Measurements from ENCODE around the gene SCTR. TPM values are rescaled to one million over a fixed set of nuclear protein-coding genes. Genes with fewer than 3 reads are reported as not detected.

SCTR gene
- total and polyA plus RNA-seq, 2 of the 13 experiments (the other 11 are each of a cell fraction or from before 2014, with no cell fraction given), result not detected

DNA sequence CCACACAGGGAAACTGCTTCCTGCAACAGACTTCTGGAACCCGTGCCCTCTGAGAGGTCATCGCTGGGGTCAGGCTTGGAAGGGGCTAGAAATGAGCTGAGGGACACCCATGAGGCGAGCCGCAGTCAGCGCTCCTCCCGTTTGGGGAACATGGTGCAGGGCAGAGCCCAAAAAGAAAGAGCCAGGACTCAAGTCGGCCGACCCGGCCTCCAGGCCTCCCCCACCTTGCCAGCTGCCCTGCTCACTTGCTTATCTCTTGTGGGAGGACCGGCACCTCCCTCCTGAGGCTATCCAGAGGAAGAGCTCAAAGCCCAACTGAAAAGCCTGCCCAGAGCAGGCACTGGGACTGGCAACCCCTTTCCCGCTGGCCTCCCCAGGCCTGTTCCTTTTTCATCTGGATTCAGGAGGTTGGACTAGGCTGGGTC lies 43.6 kb downstream of the SCTR start (continued):
- TF ChIP-seq ZNF263 (CRISPR knock-in tag; IDR thresholded peaks at IDR 0.05) (peak; percentile 68), GMEB1 (CRISPR knock-in tag; IDR thresholded peaks at IDR 0.05; ENCODE audit: borderline replicate concordance) (no peak), MXD1 (CRISPR knock-in tag; IDR thresholded peaks at IDR 0.05) (no peak), IKZF1 (IDR thresholded peaks at IDR 0.05) (no peak), ZNF446 (CRISPR knock-in tag; IDR thresholded peaks at IDR 0.05) (no peak), TCF7 (IDR thresholded peaks at IDR 0.05; ENCODE audit: low read depth) (no peak), ZBTB7B (CRISPR knock-in tag; IDR thresholded peaks at IDR 0.05) (no peak), TRAFD1 (CRISPR knock-in tag; IDR thresholded peaks at IDR 0.05; ENCODE audit: borderline replicate concordance) (no peak), ZNF879 (CRISPR knock-in tag; IDR thresholded peaks at IDR 0.05) (no peak), GRHL1 (CRISPR knock-in tag; conservative IDR thresholded peaks at IDR 0.05) (no peak), PITX1 (CRISPR knock-in tag; IDR thresholded peaks at IDR 0.05) (no peak), MAFF (IDR thresholded peaks at IDR 0.05; ENCODE audit: low read depth, low read length) (no peak), AGO1 (IDR thresholded peaks at IDR 0.05; ENCODE audit: low read depth, low read length, poor library complexity, severe bottlenecking) (no peak), NFIB (CRISPR knock-in tag; IDR thresholded peaks at IDR 0.05; ENCODE audit: borderline replicate concordance) (no peak), RCOR2 (CRISPR knock-in tag; IDR thresholded peaks at IDR 0.05) (no peak), DR1 (CRISPR knock-in tag; IDR thresholded peaks at IDR 0.05) (no peak), ZNF619 (CRISPR knock-in tag; IDR thresholded peaks at IDR 0.05) (no peak), ISX (CRISPR knock-in tag; conservative IDR thresholded peaks at IDR 0.05) (no peak), SMAD3 (CRISPR knock-in tag; IDR thresholded peaks at IDR 0.05) (no peak), ZNF615 (CRISPR knock-in tag; IDR thresholded peaks at IDR 0.05; ENCODE audit: borderline replicate concordance) (no peak)
- TF ChIP-seq, protein P1, sequence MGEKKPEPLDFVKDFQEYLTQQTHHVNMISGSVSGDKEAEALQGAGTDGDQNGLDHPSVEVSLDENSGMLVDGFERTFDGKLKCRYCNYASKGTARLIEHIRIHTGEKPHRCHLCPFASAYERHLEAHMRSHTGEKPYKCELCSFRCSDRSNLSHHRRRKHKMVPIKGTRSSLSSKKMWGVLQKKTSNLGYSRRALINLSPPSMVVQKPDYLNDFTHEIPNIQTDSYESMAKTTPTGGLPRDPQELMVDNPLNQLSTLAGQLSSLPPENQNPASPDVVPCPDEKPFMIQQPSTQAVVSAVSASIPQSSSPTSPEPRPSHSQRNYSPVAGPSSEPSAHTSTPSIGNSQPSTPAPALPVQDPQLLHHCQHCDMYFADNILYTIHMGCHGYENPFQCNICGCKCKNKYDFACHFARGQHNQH (CRISPR knock-in tag; IDR thresholded peaks at IDR 0.05), result no peak
- TF ChIP-seq, protein P2, sequence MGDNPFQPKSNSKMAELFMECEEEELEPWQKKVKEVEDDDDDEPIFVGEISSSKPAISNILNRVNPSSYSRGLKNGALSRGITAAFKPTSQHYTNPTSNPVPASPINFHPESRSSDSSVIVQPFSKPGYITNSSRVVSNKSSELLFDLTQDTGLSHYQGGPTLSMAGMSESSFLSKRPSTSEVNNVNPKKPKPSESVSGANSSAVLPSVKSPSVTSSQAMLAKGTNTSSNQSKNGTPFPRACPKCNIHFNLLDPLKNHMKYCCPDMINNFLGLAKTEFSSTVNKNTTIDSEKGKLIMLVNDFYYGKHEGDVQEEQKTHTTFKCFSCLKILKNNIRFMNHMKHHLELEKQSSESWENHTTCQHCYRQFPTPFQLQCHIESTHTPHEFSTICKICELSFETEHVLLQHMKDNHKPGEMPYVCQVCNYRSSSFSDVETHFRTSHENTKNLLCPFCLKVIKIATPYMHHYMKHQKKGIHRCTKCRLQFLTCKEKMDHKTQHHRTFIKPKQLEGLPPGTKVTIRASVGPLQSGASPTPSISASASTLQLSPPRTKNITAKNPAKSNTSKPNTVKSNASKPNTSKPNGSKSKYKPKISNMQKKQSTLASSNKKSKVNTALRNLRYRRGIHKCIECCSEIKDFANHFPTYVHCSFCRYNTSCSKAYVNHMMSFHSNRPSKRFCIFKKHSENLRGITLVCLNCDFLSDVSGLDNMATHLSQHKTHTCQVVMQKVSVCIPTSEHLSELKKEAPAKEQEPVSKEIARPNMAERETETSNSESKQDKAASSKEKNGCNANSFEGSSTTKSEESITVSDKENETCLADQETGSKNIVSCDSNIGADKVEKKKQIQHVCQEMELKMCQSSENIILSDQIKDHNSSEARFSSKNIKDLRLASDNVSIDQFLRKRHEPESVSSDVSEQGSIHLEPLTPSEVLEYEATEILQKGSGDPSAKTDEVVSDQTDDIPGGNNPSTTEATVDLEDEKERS (CRISPR knock-in tag; IDR thresholded peaks at IDR 0.05), result no peak
